ENCODE results near the gene SLC39A3. TPM values are rescaled to one million over a fixed set of nuclear protein-coding genes. Genes with fewer than 3 reads are reported as not detected.

Gene SLC39A3
- total and polyA plus RNA-seq, 5 donors from 2014 or later: 14.6 to 41.8 (median 35.2) TPM

DNA sequence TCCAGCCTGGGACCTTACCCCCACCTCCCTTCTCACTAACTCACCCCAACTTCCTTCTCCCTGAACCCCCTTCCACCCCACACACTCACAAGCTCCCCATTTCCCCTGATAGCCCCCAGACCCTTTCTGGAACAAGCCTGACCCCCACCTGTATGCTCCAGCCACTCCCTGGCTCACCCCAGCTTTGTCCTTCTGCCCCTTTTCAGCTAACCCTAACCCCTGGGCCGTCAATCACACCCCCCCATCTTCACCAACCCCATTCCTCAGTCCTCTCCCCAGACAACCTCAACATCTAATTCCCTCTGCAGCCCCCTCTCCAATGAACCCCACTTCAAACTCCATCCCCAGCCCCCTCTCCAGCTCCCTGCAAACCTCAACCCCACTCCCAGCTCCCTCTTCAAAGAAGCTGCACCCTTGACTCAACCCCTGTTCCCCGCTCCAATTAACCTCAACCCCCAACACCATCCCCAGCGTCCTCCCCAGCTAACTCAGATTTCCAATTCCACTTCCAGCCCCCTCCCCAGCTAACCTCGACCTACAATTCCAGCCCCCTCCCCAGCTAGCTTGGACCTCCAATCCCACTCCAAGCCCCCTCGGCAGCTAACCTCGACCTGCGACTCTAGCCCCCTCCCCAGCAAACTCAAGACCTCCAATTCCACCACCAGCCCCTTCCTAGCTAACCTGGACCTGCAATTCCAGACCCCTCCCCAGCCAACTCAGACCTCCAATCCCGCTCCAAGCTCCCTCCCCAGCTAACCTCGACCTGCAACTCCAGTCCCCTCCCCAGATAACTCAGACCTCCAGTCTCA, 38.3 kb downstream of the SLC39A3 start:
- Mint-ChIP-seq H3K27me3 (no peaks in the 10 kb centered on the region), H3K4me3 (peak overlapping the region in 3 of 4 donors; percentile 2 to 70 (median 58)), H3K36me3 (no peaks in the 10 kb centered on the region), H3K4me1 (peaks cover 0 to 36% (median 9%) of the 10 kb centered on the region in 4 donors), H3K27ac (peak overlapping the region in 2 of 3 donors; percentile 36 to 84), H3K9me3 (no peaks in the 10 kb centered on the region)
- no peak for DNase-seq
- Histone ChIP-seq H3K27me3 (ENCODE audit: control insufficient read depth, insufficient read depth, low read length) (no peaks in the 10 kb centered on the region), H3K36me3 (ENCODE audit: control insufficient read depth, insufficient read depth, low read length) (no peaks in the 10 kb centered on the region), H3K4me3 (ENCODE audit: low read depth, low read length) (no peak overlapping the region), H3K9me3 (ENCODE audit: control insufficient read depth in 2 of 2, low read length in 2 of 2) (no peaks in the 10 kb centered on the region), H3K4me1 (ENCODE audit: control insufficient read depth, insufficient read depth, low read length, poor library complexity, severe bottlenecking) (peaks cover 18% of the 10 kb centered on the region), H3K27ac (ENCODE audit: insufficient read depth, low read length, poor library complexity, severe bottlenecking) (no peak overlapping the region)
- no peak for ATAC-seq (ENCODE audit: low read depth in 2 of 2)

DNA sequence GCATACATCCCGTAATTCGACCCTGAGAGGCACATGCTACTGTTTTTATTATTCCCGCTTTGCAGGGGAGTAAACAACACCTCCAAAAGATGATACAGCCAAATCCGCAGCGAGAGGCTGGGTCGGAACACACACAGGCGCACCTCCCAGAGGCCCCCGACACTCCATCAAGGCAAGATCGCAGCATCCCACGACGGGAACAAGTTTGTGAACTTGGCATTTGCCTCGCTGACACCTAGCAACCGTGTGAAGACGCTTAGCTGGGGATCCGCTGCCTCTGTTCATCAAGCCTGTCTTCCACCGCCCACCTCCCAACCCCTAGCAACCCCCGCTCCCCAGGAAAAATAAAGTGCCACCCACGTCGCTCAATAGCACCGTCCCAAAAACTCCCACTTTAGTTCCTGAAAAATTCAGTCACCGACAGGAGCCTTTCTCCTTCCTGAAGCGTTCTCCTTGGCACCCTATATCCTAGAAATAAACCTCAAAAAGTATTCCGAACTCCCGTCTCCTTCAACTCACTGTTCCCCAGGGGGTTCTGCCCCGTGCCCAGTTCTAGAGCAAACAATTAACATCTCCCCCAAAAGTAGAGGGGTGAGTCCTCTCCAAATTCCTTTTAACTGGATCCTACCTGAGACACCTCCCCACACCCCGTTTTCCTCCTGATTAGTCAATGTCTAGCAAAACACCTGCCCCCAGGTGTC, 39.0 kb downstream of the SLC39A3 start:
- DNase-seq (no peak), ATAC-seq (ENCODE audit: low read depth in 2 of 2) (no peak)
- Histone ChIP-seq H3K36me3 (ENCODE audit: control insufficient read depth, insufficient read depth, low read length) (no peaks in the 10 kb centered on the region), H3K4me3 (ENCODE audit: low read depth, low read length) (no peak overlapping the region), H3K9me3 (ENCODE audit: control insufficient read depth in 2 of 2, low read length in 2 of 2) (no peaks in the 10 kb centered on the region), H3K4me1 (ENCODE audit: control insufficient read depth, insufficient read depth, low read length, poor library complexity, severe bottlenecking) (peaks cover 18% of the 10 kb centered on the region), H3K27ac (ENCODE audit: insufficient read depth, low read length, poor library complexity, severe bottlenecking) (no peak overlapping the region), H3K27me3 (ENCODE audit: control insufficient read depth, insufficient read depth, low read length) (no peaks in the 10 kb centered on the region)
- Mint-ChIP-seq H3K4me1 (peaks cover 0 to 36% (median 9%) of the 10 kb centered on the region in 4 donors), H3K9me3 (no peaks in the 10 kb centered on the region), H3K27ac (peak overlapping the region in 1 of 3 donors; percentile 36), H3K4me3 (peak overlapping the region in 2 of 4 donors; percentile 58 to 70), H3K27me3 (no peaks in the 10 kb centered on the region), H3K36me3 (no peaks in the 10 kb centered on the region)

DNA sequence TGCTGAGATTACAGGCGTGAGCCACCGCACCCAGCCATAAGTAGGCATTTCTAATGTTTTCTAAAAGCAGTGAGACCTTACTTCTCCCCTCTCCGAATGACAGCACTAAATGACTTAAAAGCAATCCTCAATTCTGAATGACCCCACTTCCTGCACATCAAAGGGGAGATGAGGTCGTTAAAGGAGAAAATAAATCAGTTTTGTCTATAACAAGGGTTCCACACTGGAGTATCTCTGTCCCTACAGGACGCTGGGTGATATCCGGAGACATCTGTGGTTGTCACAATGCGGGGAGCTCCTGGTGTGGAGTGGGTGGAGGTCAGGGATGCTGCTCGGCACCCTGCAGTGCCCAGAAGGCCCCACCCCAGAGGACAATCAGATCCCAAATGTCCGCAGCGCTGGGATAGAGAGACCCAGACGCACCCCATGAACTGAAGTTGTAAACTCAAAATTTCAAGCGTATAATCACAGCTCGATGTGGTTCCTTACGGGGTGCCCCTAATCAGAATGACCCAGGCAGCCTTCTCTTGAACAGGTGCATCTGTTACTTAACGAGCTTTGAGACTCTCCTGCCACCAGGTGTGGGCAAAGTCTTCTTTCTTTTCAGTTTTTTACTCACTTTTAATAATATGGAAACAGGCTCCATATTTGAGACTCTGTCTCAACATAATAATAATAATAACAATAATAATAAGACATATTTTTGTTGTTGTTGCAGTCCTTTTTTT, 40.2 kb downstream of the SLC39A3 start:
- Histone ChIP-seq H3K27me3 (ENCODE audit: control insufficient read depth, insufficient read depth, low read length) (no peaks in the 10 kb centered on the region), H3K4me3 (ENCODE audit: low read depth, low read length) (no peak overlapping the region), H3K27ac (ENCODE audit: insufficient read depth, low read length, poor library complexity, severe bottlenecking) (no peak overlapping the region), H3K4me1 (ENCODE audit: control insufficient read depth, insufficient read depth, low read length, poor library complexity, severe bottlenecking) (peaks cover 18% of the 10 kb centered on the region), H3K36me3 (ENCODE audit: control insufficient read depth, insufficient read depth, low read length) (no peaks in the 10 kb centered on the region), H3K9me3 (ENCODE audit: control insufficient read depth in 2 of 2, low read length in 2 of 2) (no peaks in the 10 kb centered on the region)
- peak overlapping the region in 1 of 3 donors; percentile 23 for H3K27ac Mint-ChIP-seq
- H3K27me3 Mint-ChIP-seq: no peaks in the 10 kb centered on the region
- H3K4me1 Mint-ChIP-seq: peaks cover 0 to 36% (median 9%) of the 10 kb centered on the region in 4 donors
- ATAC-seq (ENCODE audit: low read depth in 2 of 2) (no peak), DNase-seq (no peak)
- H3K9me3 Mint-ChIP-seq: no peaks in the 10 kb centered on the region
- peak overlapping the region in 1 of 4 donors; percentile 3 for H3K4me3 Mint-ChIP-seq
- no peaks in the 10 kb centered on the region for H3K36me3 Mint-ChIP-seq

DNA sequence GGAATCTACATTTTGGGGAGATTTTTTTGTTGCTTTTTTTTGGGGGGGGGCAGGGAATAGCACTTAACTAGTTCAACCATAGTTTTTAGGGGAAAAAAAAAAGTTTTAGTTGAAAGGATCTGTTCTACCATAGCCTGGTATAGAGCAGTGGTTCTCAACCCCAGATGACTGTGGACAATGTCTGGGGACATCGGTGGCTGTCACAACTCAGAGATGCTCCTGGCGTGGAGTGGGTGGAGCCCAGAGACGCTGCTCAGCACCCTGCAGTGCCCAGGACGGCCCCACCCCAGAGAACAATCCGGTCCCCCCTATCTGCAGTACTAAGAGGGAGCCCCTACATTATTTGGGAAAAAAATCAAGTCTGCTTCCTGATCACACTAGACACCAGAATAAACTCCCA, 45.6 kb downstream of the SLC39A3 start:
- Mint-ChIP-seq H3K27ac (no peak overlapping the region), H3K4me1 (peaks cover 0 to 9% (median 6%) of the 10 kb centered on the region in 4 donors), H3K4me3 (no peak overlapping the region), H3K27me3 (no peaks in the 10 kb centered on the region), H3K36me3 (no peaks in the 10 kb centered on the region), H3K9me3 (no peaks in the 10 kb centered on the region)
- Histone ChIP-seq H3K27ac (ENCODE audit: insufficient read depth, low read length, poor library complexity, severe bottlenecking) (no peak overlapping the region), H3K4me3 (ENCODE audit: low read depth, low read length) (no peak overlapping the region), H3K4me1 (ENCODE audit: control insufficient read depth, insufficient read depth, low read length, poor library complexity, severe bottlenecking) (peaks cover 5% of the 10 kb centered on the region), H3K36me3 (ENCODE audit: control insufficient read depth, insufficient read depth, low read length) (no peaks in the 10 kb centered on the region), H3K9me3 (ENCODE audit: control insufficient read depth in 2 of 2, low read length in 2 of 2) (no peaks in the 10 kb centered on the region), H3K27me3 (ENCODE audit: control insufficient read depth, insufficient read depth, low read length) (no peaks in the 10 kb centered on the region)
- ATAC-seq (ENCODE audit: low read depth in 2 of 2): no peak
- no peak for DNase-seq

DNA sequence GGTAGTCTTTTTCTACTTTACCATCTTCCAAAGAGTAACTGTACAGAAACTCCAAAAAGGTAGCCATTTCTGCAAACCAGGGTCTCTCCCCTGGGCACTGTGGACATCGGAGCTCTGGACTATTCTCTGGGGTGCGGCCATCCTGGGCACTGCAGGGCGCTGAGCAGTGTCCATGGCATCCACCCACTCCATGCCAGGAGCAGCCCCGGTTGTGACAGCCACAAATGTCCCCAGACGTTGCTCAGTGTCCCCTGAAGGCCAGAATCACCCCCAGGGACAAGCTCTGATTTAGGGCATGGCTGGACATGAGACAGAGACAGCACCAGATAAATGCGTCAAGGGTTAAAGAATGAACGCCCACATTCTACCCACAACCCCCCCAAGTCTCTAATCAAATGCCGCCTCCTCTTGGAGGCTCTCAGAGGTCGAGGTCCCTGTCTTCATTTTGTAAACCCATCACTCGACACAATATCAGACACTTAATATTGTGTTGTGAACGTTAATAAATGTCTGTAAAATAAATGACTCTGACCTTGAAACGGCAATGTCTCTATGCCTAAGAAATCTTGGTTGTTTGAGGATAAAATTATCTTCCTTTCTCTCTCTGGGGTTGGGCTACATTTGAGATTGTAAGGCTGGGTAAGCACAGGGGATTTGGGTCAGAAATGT, 46.2 kb downstream of the SLC39A3 start:
- H3K4me1 ChIP-seq (ENCODE audit: control insufficient read depth, insufficient read depth, low read length, poor library complexity, severe bottlenecking): peaks cover 2% of the 10 kb centered on the region
- peaks cover 0 to 4% (median 2%) of the 10 kb centered on the region in 4 donors for H3K4me1 Mint-ChIP-seq
- ATAC-seq (ENCODE audit: low read depth in 2 of 2) (no peak), DNase-seq (no peak)
- H3K27me3 ChIP-seq (ENCODE audit: control insufficient read depth, insufficient read depth, low read length): no peaks in the 10 kb centered on the region
- no peak overlapping the region for H3K27ac Mint-ChIP-seq
- no peaks in the 10 kb centered on the region for H3K36me3 ChIP-seq (ENCODE audit: control insufficient read depth, insufficient read depth, low read length)
- H3K36me3 Mint-ChIP-seq: no peaks in the 10 kb centered on the region
- no peaks in the 10 kb centered on the region for H3K9me3 Mint-ChIP-seq
- H3K4me3 ChIP-seq (ENCODE audit: low read depth, low read length): no peak overlapping the region
- H3K27me3 Mint-ChIP-seq: no peaks in the 10 kb centered on the region
- no peak overlapping the region for H3K27ac ChIP-seq (ENCODE audit: insufficient read depth, low read length, poor library complexity, severe bottlenecking)
- no peak overlapping the region for H3K4me3 Mint-ChIP-seq
- H3K9me3 ChIP-seq (ENCODE audit: control insufficient read depth in 2 of 2, low read length in 2 of 2): no peaks in the 10 kb centered on the region

DNA sequence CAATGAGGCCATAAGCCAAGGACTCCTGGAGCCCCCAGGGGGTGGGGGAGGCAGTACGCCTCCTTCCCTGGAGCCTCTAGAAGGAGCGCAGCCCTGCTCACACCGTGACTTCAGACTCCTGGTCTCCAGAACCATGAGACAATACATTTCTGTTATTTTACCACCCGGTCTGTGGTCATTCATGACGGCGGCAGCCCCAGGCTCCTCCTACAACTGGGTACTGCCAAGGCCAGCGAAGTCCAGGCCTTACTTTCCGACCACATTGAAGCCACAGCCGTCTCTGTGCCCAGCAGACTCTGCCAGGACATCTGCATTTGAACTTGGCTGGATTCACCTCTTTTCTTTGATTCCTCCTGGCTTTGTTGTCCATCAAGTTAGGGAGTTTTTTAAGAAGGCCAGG, 47.9 kb downstream of the SLC39A3 start:
- Histone ChIP-seq H3K27ac (ENCODE audit: insufficient read depth, low read length, poor library complexity, severe bottlenecking) (no peak overlapping the region), H3K4me3 (ENCODE audit: low read depth, low read length) (no peak overlapping the region), H3K27me3 (ENCODE audit: control insufficient read depth, insufficient read depth, low read length) (no peaks in the 10 kb centered on the region), H3K36me3 (ENCODE audit: control insufficient read depth, insufficient read depth, low read length) (no peaks in the 10 kb centered on the region), H3K9me3 (ENCODE audit: control insufficient read depth in 2 of 2, low read length in 2 of 2) (no peaks in the 10 kb centered on the region), H3K4me1 (ENCODE audit: control insufficient read depth, insufficient read depth, low read length, poor library complexity, severe bottlenecking) (no peaks in the 10 kb centered on the region)
- H3K4me3 Mint-ChIP-seq: no peak overlapping the region
- no peak for DNase-seq
- H3K4me1 Mint-ChIP-seq: no peaks in the 10 kb centered on the region
- H3K27ac Mint-ChIP-seq: no peak overlapping the region
- ATAC-seq (ENCODE audit: low read depth in 2 of 2): no peak
- no peaks in the 10 kb centered on the region for H3K27me3 Mint-ChIP-seq
- H3K9me3 Mint-ChIP-seq: no peaks in the 10 kb centered on the region
- no peaks in the 10 kb centered on the region for H3K36me3 Mint-ChIP-seq

DNA sequence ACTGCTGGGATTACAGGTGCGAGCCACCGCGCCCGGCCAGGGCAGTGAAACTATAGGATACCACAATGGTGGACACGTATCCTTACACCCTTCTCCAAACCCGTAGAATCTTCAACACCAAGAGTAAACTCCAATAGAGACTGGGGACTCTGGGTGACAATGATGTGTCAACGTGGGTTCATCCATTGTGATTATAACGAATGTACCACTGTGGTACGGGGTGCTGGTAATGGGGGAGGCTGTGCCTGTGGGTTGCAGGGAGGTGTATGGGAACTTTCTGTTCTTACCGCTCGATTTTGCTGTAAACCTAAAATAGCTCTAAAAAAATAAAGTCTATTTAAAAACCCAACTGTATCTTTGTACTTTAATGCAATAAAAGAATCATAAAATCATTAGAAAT, 49.0 kb downstream of the SLC39A3 start:
- Histone ChIP-seq H3K4me1 (ENCODE audit: control insufficient read depth, insufficient read depth, low read length, poor library complexity, severe bottlenecking) (no peaks in the 10 kb centered on the region), H3K27me3 (ENCODE audit: control insufficient read depth, insufficient read depth, low read length) (no peaks in the 10 kb centered on the region), H3K36me3 (ENCODE audit: control insufficient read depth, insufficient read depth, low read length) (no peaks in the 10 kb centered on the region), H3K27ac (ENCODE audit: insufficient read depth, low read length, poor library complexity, severe bottlenecking) (no peak overlapping the region), H3K4me3 (ENCODE audit: low read depth, low read length) (no peak overlapping the region), H3K9me3 (ENCODE audit: control insufficient read depth in 2 of 2, low read length in 2 of 2) (no peaks in the 10 kb centered on the region)
- Mint-ChIP-seq H3K9me3 (no peaks in the 10 kb centered on the region), H3K4me1 (no peaks in the 10 kb centered on the region), H3K27me3 (no peaks in the 10 kb centered on the region), H3K36me3 (peaks cover 2% of the 10 kb centered on the region), H3K27ac (no peak overlapping the region), H3K4me3 (no peak overlapping the region)
- ATAC-seq (ENCODE audit: low read depth in 2 of 2) (no peak), DNase-seq (no peak)
